ENCODE results near the gene SLC39A13. TPM values are rescaled to one million over a fixed set of nuclear protein-coding genes. Genes with fewer than 3 reads are reported as not detected.
A peak's percentile ranks its signal among the peaks of the same experiment; 100 is the strongest.

The SLC39A13 gene
- total RNA-seq, 1 donor from 2014 or later: 36.0 TPM

DNA sequence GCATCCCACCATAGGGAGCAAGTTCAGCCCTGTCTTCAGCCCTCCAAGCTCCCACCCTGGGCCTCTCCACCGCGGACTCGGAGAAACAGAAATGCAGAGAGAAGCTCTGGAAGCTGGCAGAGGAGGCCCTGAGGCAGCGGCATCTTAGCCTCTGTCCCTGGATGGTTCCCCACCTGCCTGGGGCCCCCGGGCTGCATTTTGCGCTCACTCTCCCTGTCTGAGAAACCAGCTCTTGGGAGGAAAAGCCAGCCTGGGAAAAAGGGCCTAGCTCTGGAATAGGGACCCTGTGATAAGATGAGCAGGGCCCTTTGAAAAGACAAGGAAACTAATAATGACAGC is 18.0 kb upstream of the SLC39A13 start:
- no peak overlapping the region for H3K4me3 Mint-ChIP-seq
- H3K4me1 Mint-ChIP-seq: no peaks in the 10 kb centered on the region
- no peaks in the 10 kb centered on the region for H3K9me3 Mint-ChIP-seq
- no peak for DNase-seq (ENCODE audit: low read depth, low spot score)
- TF ChIP-seq, protein P1, sequence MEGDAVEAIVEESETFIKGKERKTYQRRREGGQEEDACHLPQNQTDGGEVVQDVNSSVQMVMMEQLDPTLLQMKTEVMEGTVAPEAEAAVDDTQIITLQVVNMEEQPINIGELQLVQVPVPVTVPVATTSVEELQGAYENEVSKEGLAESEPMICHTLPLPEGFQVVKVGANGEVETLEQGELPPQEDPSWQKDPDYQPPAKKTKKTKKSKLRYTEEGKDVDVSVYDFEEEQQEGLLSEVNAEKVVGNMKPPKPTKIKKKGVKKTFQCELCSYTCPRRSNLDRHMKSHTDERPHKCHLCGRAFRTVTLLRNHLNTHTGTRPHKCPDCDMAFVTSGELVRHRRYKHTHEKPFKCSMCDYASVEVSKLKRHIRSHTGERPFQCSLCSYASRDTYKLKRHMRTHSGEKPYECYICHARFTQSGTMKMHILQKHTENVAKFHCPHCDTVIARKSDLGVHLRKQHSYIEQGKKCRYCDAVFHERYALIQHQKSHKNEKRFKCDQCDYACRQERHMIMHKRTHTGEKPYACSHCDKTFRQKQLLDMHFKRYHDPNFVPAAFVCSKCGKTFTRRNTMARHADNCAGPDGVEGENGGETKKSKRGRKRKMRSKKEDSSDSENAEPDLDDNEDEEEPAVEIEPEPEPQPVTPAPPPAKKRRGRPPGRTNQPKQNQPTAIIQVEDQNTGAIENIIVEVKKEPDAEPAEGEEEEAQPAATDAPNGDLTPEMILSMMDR (conservative IDR thresholded peaks at IDR 0.05): no peak
- no peak overlapping the region for H3K27ac Mint-ChIP-seq (ENCODE audit: unreplicated experiment)
- no peaks in the 10 kb centered on the region for H3K36me3 Mint-ChIP-seq (ENCODE audit: low read depth)
- H3K27me3 Mint-ChIP-seq (ENCODE audit: low read depth): no peaks in the 10 kb centered on the region

DNA sequence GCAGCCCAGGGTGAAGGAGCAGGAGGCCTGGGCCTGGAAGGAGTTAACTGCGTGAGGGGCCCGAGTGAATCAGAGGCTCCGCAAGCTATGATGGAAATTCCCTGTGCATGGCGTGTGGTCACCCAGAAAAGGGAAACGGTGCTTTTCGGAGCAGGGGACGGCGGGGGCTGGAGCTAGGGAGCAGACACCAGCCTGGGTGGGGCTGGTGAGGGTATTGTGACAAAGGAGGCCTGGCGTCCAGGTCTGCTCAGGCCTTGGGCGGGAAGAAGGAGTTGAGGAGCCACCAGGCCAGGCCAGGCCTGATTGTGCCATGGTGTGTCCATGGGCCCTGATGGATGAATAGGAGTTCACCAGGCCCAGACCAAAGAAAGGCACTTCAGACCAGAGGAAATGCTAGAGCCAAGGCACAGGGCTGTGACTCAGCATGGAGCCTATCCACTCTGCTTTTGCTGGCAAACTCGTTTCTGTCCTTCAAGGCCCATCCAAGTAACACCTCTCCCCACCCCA is 17.3 kb upstream of the SLC39A13 start:
- Mint-ChIP-seq H3K36me3 (ENCODE audit: low read depth) (no peaks in the 10 kb centered on the region), H3K9me3 (no peaks in the 10 kb centered on the region), H3K27ac (ENCODE audit: unreplicated experiment) (peak overlapping the region; percentile 75), H3K4me3 (no peak overlapping the region), H3K27me3 (ENCODE audit: low read depth) (no peaks in the 10 kb centered on the region), H3K4me1 (no peaks in the 10 kb centered on the region)
- TF ChIP-seq, protein P1 (conservative IDR thresholded peaks at IDR 0.05): no peak
- no peak for DNase-seq (ENCODE audit: low read depth, low spot score)

DNA sequence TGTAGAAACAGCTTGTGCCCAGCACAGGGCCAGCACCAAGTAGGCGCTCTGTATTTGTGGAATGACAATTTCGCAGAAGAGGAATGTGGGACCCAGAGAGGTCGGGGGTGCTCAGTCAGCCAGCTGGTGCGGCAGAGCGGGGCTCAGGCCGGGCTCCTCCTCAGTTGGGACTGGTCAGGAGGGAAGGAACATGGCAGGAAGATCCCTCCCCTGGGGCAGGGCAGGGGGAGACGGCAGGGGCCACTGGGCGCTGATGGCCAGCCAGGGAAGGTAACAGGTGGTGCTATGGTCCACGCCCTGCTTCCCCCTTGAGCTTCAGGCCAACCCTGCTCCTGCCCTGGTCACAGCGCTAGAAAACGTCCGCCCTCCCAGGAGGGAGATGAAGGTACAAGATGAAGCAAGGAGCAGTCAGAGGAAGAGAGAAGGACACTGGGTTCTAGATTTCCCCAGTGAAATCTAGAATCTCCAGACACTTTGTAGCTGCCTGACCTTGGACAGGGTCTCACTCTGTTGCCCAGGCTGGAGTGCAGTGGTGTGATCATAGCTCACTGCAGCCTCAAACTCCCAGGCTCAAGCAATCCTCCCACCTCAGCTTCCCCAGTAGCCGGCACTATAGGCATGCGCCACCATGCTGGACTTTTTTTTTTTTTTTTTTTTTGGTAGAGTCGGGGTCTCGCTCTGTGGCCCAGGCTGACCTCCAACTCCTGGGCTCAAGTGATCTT is 16.5 kb upstream of the SLC39A13 start:
- H3K9me3 Mint-ChIP-seq: no peaks in the 10 kb centered on the region
- H3K4me3 Mint-ChIP-seq: no peak overlapping the region
- no peak for DNase-seq (ENCODE audit: low read depth, low spot score)
- H3K4me1 Mint-ChIP-seq: no peaks in the 10 kb centered on the region
- H3K27ac Mint-ChIP-seq (ENCODE audit: unreplicated experiment): peak overlapping the region; percentile 78
- H3K36me3 Mint-ChIP-seq (ENCODE audit: low read depth): no peaks in the 10 kb centered on the region
- TF ChIP-seq, protein P1 (conservative IDR thresholded peaks at IDR 0.05): no peak
- no peaks in the 10 kb centered on the region for H3K27me3 Mint-ChIP-seq (ENCODE audit: low read depth)

DNA sequence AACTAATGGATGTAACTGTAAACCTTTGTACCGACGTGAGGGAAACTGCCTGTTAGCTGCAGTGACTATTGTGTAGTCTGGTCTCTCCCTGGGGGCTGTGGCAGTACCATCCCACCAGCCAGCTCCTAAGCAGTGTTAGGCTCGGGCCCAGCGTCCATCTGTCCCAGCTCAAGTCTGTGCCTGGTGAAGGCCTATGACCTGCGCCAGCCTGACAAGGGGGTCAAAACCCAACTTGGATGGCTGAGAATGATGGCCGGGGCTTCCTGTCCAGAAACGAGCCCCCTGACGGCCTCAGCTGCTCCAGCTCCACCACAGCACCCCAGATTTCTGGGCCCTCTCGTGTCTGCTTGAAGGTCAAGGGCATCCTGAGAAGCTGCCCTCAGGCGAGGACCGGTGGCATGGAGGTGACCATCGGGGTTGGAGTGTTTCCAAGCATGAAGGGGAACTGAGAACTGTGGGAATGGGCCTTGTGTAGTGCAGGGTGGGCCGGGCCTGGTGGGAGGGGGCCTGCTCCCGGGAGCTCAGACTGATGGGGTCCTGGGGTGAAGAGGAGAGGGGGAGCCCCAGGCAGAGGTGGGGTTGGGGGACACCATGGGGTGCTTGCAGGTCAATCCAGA is 15.7 kb upstream of the SLC39A13 start:
- Mint-ChIP-seq H3K4me3 (no peak overlapping the region), H3K4me1 (no peaks in the 10 kb centered on the region), H3K9me3 (no peaks in the 10 kb centered on the region), H3K27me3 (ENCODE audit: low read depth) (no peaks in the 10 kb centered on the region), H3K27ac (ENCODE audit: unreplicated experiment) (no peak overlapping the region), H3K36me3 (ENCODE audit: low read depth) (no peaks in the 10 kb centered on the region)
- TF ChIP-seq, protein P1 (conservative IDR thresholded peaks at IDR 0.05): no peak
- DNase-seq (ENCODE audit: low read depth, low spot score): no peak

DNA sequence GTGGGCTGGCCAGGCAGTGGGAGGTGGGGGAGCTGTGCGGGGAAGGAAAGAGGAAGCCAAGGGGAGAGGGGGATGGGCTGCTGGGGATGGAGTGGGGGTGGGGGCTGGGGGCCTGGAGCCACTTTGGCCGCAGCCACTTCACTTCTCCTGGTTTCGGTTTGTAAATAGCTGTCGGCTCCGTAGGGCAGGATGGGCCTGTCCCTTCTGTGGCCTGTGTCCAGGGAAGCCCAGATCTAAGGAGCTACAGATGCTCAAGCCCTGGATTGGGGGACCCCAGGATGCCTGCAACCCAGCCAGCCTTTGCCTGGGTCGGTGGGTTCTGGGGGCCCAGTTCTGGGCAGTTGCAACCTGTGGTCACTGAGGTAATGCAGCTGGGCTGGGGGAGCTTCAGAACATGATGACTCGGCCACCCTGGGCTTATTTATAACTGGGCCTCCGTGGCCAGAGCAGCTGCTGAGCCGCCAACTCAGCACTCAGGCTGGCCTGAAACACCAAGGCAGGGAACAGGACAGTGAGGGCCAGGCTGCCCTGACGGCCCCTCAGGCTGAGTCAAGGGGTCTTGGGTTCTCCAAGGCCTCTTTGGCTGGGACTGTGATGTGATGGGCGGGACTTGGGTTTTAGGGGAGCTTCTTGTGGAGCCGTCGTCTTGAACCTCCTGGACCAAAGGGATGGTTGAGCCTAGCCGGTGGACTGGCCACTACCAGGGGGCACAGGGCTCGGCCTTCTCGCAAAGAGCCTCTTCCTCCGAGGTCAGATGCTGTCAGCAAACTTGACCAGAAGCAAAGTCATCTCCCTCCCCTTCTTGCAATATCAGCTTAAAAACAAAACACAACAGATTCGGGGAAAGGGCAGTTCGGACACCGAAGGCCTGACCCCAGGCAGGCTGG is 15.0 kb upstream of the SLC39A13 start:
- no peaks in the 10 kb centered on the region for H3K27me3 Mint-ChIP-seq (ENCODE audit: low read depth)
- H3K4me1 Mint-ChIP-seq: no peaks in the 10 kb centered on the region
- TF ChIP-seq, protein P1 (conservative IDR thresholded peaks at IDR 0.05): no peak
- H3K36me3 Mint-ChIP-seq (ENCODE audit: low read depth): no peaks in the 10 kb centered on the region
- H3K4me3 Mint-ChIP-seq: no peak overlapping the region
- no peaks in the 10 kb centered on the region for H3K9me3 Mint-ChIP-seq
- no peak for DNase-seq (ENCODE audit: low read depth, low spot score)
- no peak overlapping the region for H3K27ac Mint-ChIP-seq (ENCODE audit: unreplicated experiment)
